Measurements from ENCODE around the gene HDGF.

HDGF gene

DNA sequence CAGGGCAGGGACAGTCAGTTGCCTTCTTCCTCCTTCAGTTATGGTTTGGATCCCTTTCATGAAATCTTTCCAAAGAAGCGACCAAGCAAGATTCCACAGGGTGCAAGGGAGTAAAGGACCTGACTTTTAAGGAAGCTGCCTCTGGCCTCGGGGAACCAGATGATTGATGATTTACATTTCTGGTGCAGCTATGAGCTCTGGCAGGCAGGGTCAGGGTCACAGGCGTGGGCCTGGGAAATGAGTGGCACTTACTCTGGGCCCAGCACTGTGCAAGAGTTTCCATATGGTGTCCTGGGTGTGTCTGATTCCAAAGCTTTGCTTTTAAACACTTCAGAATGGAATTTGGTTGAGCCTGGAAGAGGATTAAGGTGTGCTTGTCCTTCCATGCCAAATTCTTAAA is 38.8 kb downstream of the HDGF start:
- no peak overlapping the region for H3K9ac ChIP-seq (ENCODE audit: low read depth, low read length)
- H3K27ac ChIP-seq (ENCODE audit: low read depth, low read length) = no peak overlapping the region
- peaks cover 40% of the 10 kb centered on the region for H3K4me1 ChIP-seq (ENCODE audit: control insufficient read depth, insufficient read depth, low read length)
- no peaks in the 10 kb centered on the region for H3K27me3 ChIP-seq (ENCODE audit: control insufficient read depth, insufficient read depth, low read length)
- H3K36me3 ChIP-seq (ENCODE audit: control insufficient read depth, insufficient read depth, low read length) = no peaks in the 10 kb centered on the region
- H3K9me3 ChIP-seq (ENCODE audit: control insufficient read depth, insufficient read depth, low read length) = no peaks in the 10 kb centered on the region
- no peak overlapping the region for H3K4me3 ChIP-seq (ENCODE audit: low read depth, low read length)

DNA sequence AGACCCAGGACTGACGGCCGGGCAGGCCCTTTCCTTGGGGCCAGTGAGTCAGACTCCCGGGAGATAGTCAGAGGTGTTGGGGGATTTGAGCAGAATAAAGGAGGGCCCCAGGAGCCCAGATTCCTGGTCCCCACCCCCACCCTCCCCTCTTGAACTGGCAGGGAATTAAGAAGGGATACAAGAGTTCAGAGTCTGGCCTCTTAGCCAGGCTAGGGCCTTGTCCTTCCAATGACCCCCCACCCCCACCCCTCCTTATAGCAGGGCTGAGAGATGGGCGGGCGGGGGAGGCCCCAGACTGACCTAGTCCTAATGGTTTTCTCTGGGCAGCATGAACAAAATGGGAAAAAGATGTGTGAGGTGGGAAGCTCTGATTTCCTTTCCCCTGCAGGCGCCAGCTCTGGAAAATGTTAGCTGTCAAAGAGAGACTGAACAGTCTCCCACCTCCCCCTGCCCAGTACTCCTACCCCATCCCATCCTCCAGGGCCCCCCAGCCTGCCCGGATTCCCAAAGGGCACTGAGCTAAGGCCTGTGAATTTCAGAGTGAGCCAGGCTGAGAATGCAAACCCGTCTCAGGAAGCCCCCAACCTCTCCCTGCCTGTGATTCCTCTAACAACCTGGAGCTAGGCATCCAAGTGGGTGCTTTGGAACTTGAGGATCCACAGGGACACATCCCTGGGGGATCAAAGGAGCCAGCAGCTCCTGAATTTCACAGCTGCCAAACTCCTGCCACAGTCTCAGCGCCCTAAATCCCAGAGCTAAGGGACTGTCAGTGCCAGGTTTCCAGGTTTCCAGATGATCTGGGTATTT is 40.3 kb downstream of the HDGF start:
- Histone ChIP-seq H3K4me1 (ENCODE audit: control insufficient read depth, insufficient read depth, low read length) (peaks cover 44% of the 10 kb centered on the region), H3K9me3 (ENCODE audit: control insufficient read depth, insufficient read depth, low read length) (no peaks in the 10 kb centered on the region), H3K27ac (ENCODE audit: low read depth, low read length) (peak overlapping the region; percentile 74), H3K36me3 (ENCODE audit: control insufficient read depth, insufficient read depth, low read length) (no peaks in the 10 kb centered on the region), H3K4me3 (ENCODE audit: low read depth, low read length) (no peak overlapping the region), H3K27me3 (ENCODE audit: control insufficient read depth, insufficient read depth, low read length) (no peaks in the 10 kb centered on the region), H3K9ac (ENCODE audit: low read depth, low read length) (no peak overlapping the region)

DNA sequence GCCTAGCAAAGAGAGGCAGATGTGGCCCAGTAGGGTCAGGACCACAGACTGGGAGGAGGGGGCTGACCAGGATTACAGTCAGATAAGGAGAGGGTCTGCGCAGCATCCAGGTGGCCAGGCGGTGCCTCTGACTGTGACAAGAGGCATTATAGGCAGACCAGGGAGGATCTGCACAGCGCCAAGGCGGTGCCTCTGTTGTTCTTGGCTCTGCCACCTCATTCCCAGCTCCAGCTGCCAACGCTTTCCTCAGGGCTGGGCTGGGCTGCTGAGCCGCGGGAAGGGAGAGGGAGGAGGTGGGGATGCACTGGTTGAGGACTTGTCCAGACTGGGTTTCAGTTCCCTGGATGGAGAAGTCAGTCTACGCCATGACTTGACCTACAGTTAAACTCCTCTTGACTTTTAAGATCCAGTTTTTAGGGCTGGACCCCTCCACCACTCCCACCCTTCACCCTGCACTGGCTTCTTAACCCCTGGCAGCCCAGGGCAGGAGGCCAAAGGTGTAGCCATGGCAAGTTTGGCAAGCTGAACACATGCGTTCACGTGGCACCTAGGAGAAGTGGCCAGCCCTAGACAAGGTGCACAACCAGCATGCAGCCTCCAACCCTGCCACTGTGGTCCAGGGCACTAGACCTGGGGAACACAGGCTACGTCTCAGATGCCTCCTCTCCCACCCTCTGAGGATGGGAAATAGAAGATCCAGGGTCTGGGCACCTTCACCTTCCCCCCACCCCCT is 41.6 kb downstream of the HDGF start:
- Histone ChIP-seq H3K4me3 (ENCODE audit: low read depth, low read length) (no peak overlapping the region), H3K9ac (ENCODE audit: low read depth, low read length) (no peak overlapping the region)

DNA sequence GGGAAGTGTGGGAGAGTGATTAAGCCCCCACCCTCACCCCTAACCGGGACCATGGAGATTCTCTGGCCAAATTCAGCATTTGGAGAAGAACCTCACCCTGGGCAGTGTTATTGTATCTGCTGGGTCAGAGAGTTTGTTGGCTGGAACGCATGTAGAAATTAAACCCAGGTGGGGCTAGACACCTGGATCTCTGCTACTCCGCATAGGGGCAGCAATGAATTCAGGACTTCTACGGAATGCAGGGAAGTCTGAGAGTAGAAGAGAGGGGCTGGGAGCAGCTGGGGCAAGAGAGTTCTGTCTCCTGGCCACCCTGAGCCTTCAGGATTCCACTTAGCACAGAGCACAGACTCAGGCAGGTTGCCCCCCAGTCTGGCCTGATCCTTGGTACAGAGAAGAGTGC is 42.4 kb downstream of the HDGF start:
- H3K27me3 ChIP-seq (ENCODE audit: control insufficient read depth, insufficient read depth, low read length) = peaks cover 12% of the 10 kb centered on the region
- no peak overlapping the region for H3K9ac ChIP-seq (ENCODE audit: low read depth, low read length)
- no peak overlapping the region for H3K4me3 ChIP-seq (ENCODE audit: low read depth, low read length)
- peaks cover 50% of the 10 kb centered on the region for H3K4me1 ChIP-seq (ENCODE audit: control insufficient read depth, insufficient read depth, low read length)
- H3K9me3 ChIP-seq (ENCODE audit: control insufficient read depth, insufficient read depth, low read length) = no peaks in the 10 kb centered on the region
- H3K36me3 ChIP-seq (ENCODE audit: control insufficient read depth, insufficient read depth, low read length) = no peaks in the 10 kb centered on the region
- H3K27ac ChIP-seq (ENCODE audit: low read depth, low read length) = peak overlapping the region; percentile 97

More for the DNA sequence above, 41.6 kb downstream of the HDGF start:
- Histone ChIP-seq H3K36me3 (ENCODE audit: control insufficient read depth, insufficient read depth, low read length) (no peaks in the 10 kb centered on the region), H3K9me3 (ENCODE audit: control insufficient read depth, insufficient read depth, low read length) (no peaks in the 10 kb centered on the region), H3K27ac (ENCODE audit: low read depth, low read length) (no peak overlapping the region), H3K27me3 (ENCODE audit: control insufficient read depth, insufficient read depth, low read length) (peaks cover 4% of the 10 kb centered on the region), H3K4me1 (ENCODE audit: control insufficient read depth, insufficient read depth, low read length) (peaks cover 44% of the 10 kb centered on the region)

DNA sequence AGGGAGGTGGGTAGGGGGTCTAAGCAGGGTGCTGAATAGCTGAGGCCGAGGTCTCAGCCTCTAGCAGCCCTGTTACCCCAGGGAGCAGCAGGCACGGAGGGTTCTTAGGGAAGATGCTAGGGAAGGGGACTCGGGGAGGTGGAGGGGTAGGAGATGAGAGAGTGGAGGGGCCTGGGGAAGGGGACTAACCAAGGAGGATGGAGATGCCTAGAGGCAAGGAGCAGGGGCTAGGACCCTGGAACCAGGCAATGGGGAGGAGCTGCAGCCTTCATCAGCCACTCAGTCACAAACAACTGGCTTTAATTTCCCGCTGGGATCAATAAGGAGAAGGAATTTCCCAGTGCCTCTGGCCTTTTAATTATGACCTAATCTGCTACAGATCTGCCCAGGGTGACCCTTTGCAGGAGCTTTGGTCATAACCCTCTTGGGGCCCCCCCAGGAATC is 43.2 kb downstream of the HDGF start:
- H3K27ac ChIP-seq (ENCODE audit: low read depth, low read length) = peak overlapping the region; percentile 97
- peak overlapping the region; percentile 73 for H3K4me3 ChIP-seq (ENCODE audit: low read depth, low read length)
- peaks cover 57% of the 10 kb centered on the region for H3K4me1 ChIP-seq (ENCODE audit: control insufficient read depth, insufficient read depth, low read length)
- H3K27me3 ChIP-seq (ENCODE audit: control insufficient read depth, insufficient read depth, low read length) = peaks cover 16% of the 10 kb centered on the region
- H3K9ac ChIP-seq (ENCODE audit: low read depth, low read length) = 0 out of 2 replicates have a peak overlapping the region, but pooled peaks have one; percentile 10
- no peaks in the 10 kb centered on the region for H3K36me3 ChIP-seq (ENCODE audit: control insufficient read depth, insufficient read depth, low read length)
- no peaks in the 10 kb centered on the region for H3K9me3 ChIP-seq (ENCODE audit: control insufficient read depth, insufficient read depth, low read length)

GRCh38 chr1:156707417-156708217 is 43.9 kb downstream of the HDGF start:
- Histone ChIP-seq H3K9ac (ENCODE audit: low read depth, low read length) (peak overlapping the region; percentile 10; the same call in 1 of the 2 replicates), H3K27me3 (ENCODE audit: control insufficient read depth, insufficient read depth, low read length) (peaks cover 16% of the 10 kb centered on the region), H3K27ac (ENCODE audit: low read depth, low read length) (peak overlapping the region; percentile 97), H3K4me3 (ENCODE audit: low read depth, low read length) (peak overlapping the region; percentile 73), H3K36me3 (ENCODE audit: control insufficient read depth, insufficient read depth, low read length) (no peaks in the 10 kb centered on the region; the same call in 1 of the 2 replicates), H3K9me3 (ENCODE audit: control insufficient read depth, insufficient read depth, low read length) (no peaks in the 10 kb centered on the region), H3K4me1 (ENCODE audit: control insufficient read depth, insufficient read depth, low read length) (peaks cover 60% of the 10 kb centered on the region)

GRCh38 chr1:156706657-156707416 is 44.6 kb downstream of the HDGF start:
- peak overlapping the region; percentile 73 for H3K4me3 ChIP-seq (ENCODE audit: low read depth, low read length)
- peak overlapping the region; percentile 62 for H3K9ac ChIP-seq (ENCODE audit: low read depth, low read length)
- peak overlapping the region; percentile 97 for H3K27ac ChIP-seq (ENCODE audit: low read depth, low read length)
- no peaks in the 10 kb centered on the region; the same call in 1 of the 2 replicates for H3K36me3 ChIP-seq (ENCODE audit: control insufficient read depth, insufficient read depth, low read length)
- peaks cover 60% of the 10 kb centered on the region for H3K4me1 ChIP-seq (ENCODE audit: control insufficient read depth, insufficient read depth, low read length)
- no peaks in the 10 kb centered on the region for H3K9me3 ChIP-seq (ENCODE audit: control insufficient read depth, insufficient read depth, low read length)
- peaks cover 16% of the 10 kb centered on the region for H3K27me3 ChIP-seq (ENCODE audit: control insufficient read depth, insufficient read depth, low read length)

DNA sequence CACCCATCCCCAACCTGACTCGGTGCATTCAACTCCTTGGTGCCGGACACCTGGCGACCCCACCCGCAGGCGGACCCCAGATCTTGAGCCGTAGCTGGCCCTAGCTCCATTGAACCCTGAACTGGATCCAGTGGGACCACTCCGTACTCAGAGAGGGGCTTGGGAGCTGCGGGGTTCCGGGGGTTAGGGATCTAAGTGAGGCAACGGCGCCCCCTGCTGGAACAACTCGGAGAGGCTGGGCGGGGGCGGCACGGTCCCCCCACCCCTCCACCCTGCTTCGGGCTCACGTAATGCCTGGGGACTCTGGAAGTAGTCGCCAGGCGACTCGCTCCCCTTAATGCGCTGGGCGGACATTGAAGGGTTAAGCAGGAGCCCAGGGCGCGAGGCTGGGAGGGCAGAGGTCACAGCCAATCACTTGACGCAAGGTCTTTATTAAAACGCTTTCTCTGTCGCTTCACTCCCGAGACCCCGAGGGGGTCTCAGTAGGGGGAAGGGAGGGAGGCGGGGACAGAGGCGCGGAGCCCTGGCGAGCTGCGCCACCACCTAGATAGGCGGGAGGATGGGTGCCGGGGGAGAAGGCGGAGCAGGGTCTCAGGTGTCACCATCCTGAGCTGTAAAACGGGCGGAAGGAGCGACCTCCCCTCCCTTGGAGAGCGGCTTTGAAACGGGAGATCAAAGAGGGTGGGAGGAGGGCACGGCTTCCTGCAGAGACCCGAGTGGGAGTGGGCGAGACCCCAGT is 45.4 kb downstream of the HDGF start:
- H3K4me3 ChIP-seq (ENCODE audit: low read depth, low read length) = peak overlapping the region; percentile 73
- peaks cover 16% of the 10 kb centered on the region for H3K27me3 ChIP-seq (ENCODE audit: control insufficient read depth, insufficient read depth, low read length)
- peak overlapping the region; percentile 62 for H3K9ac ChIP-seq (ENCODE audit: low read depth, low read length)
- no peaks in the 10 kb centered on the region for H3K9me3 ChIP-seq (ENCODE audit: control insufficient read depth, insufficient read depth, low read length)
- peak overlapping the region; percentile 97 for H3K27ac ChIP-seq (ENCODE audit: low read depth, low read length)
- peaks cover 5% of the 10 kb centered on the region for H3K36me3 ChIP-seq (ENCODE audit: control insufficient read depth, insufficient read depth, low read length)
- peaks cover 54% of the 10 kb centered on the region for H3K4me1 ChIP-seq (ENCODE audit: control insufficient read depth, insufficient read depth, low read length)

DNA sequence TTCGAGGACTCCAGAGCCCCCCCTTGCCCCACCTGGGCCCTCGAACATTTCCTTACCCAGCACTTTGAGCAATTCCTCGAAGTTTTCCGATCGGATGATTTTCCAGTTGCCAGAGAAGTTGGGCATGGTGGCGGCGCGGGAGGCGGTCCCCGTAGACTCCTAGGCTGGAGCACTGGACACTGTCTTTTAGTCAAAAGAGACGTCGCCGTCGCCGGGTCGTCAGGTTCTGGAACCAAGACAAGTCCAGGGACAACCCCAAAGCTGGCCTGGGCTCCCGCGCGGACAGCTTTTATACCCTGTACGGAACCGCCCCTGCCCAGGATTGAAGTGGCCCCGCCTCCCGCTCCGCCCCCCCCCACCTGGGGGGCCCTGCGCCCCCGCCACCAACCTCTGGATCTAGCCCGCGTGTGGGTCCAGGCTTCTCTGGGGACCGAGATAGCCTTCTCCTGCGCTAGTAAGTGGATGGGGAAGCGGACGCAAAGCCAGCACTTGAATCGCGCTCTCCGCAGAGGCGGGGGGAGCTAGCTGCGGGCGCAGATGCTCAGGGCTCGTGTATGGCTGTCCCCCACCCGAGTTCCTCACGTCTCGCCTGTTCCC is 46.1 kb downstream of the HDGF start, which contains the start of gene CRABP2:
TSS of gene CRABP2 (minus strand) at position 263 of the 597 bp plus-strand sequence. CDS start at position 126, 137 bp downstream.
- H3K4me1 ChIP-seq (ENCODE audit: control insufficient read depth, insufficient read depth, low read length) = peaks cover 50% of the 10 kb centered on the region
- peak within 1 kb of the TSS; percentile 73 for H3K4me3 ChIP-seq (ENCODE audit: low read depth, low read length)
- H3K9ac ChIP-seq (ENCODE audit: low read depth, low read length) = peak within 1 kb of the TSS; percentile 62
- H3K27ac ChIP-seq (ENCODE audit: low read depth, low read length) = peak within 1 kb of the TSS; percentile 97
- H3K36me3 ChIP-seq (ENCODE audit: control insufficient read depth, insufficient read depth, low read length) = peaks cover 12% of the 10 kb centered on the region
- peaks cover 16% of the 10 kb centered on the region for H3K27me3 ChIP-seq (ENCODE audit: control insufficient read depth, insufficient read depth, low read length)
- H3K9me3 ChIP-seq (ENCODE audit: control insufficient read depth, insufficient read depth, low read length) = no peaks in the 10 kb centered on the region

All from HUES48 (cell line).